Uterus (tissue), 4 donors: ENCODE data around the gene LRRC4C. TPM values are rescaled to one million over a fixed set of nuclear protein-coding genes. Genes with fewer than 3 reads are reported as not detected.

ENCODE experiments used
- DNase-seq, 2 donors: peaks; one replicate each; pipeline ENCODE4 v3.0.0-alpha.2; 2019 to 2020
- H3K27ac ChIP-seq, 2 donors: fragments of 200-600 bp; sonication (generic); 1 replicate in 1 of 2; 2 replicates in 1 of 2; pipeline ENCODE4 v1.5.1; 2016 to 2018
- H3K27me3 ChIP-seq, 2 donors: fragments of 200-600 bp; sonication (generic); one replicate each; pipeline ENCODE4 v1.5.1; 2018 to 2019; ENCODE audit warnings: control low read depth in 1 of 2
- H3K36me3 ChIP-seq, 2 donors: fragments of 200-600 bp; sonication (generic); one replicate each; pipeline ENCODE4 v1.5.1; 2019; ENCODE audit warnings: control low read depth in 1 of 2
- H3K4me1 ChIP-seq, 2 donors: fragments of 200-600 bp; sonication (generic); one replicate each; pipeline ENCODE4 v1.5.1; 2018 to 2019; ENCODE audit warnings: control low read depth in 1 of 2
- H3K4me3 ChIP-seq, 2 donors: fragments of 200-600 bp; sonication (generic); 1 replicate in 1 of 2; 2 replicates in 1 of 2; pipeline ENCODE4 v1.5.1; 2018 to 2019; ENCODE audit warnings: mild to moderate bottlenecking in 1 of 2
- H3K9me3 ChIP-seq, 2 donors: fragments of 200-600 bp; sonication (generic); one replicate each; pipeline ENCODE4 v1.5.1; 2019; ENCODE audit warnings: control low read depth in 1 of 2
- POLR2A ChIP-seq, 2 donors: fragments of 450-650 bp; IDR thresholded peaks; one replicate each; pipeline ENCODE4 v1.6.1; 2016; ENCODE audit warnings: antibody characterized with exemption in 2 of 2, mild to moderate bottlenecking in 1 of 2, moderate library complexity in 1 of 2
- intact Hi-C: fragments of 100-400 bp; cut with DNase I; formaldehyde crosslinking; loops from one replicate; pipeline ENCODE4 v1.15.1; 2023; ENCODE audit warnings: low total_unique reads
- total RNA-seq, 4 donors: library from RNA; depleted of rRNA in 3 of 4; stranded (reverse); fragments of >200 nt in 3 of 4; gene quantifications; one replicate each; pipeline versions ENCODE4 v1.1.0 to v1.2.4, GENCODE V29; 2014 to 2023
- TF ChIP-seq, protein P1 (sequence below), 4 experiments: fragments of 200-600 bp in 2 of 4; fragments of 450-650 bp in 2 of 4; sonication (generic) in 2 of 4; IDR thresholded peaks; one replicate each; pipeline ENCODE4 v1.5.1; 2016 to 2019; ENCODE audit warnings: antibody characterized with exemption in 4 of 4, mild to moderate bottlenecking in 2 of 4, moderate library complexity in 1 of 4
- donor health status: DM: yes; HTN: yes; CAD: no.

The LRRC4C gene
- total RNA-seq, 4 donors from 2014 or later: 1.5 to 16.9 (median 2.1) TPM; not detected in 1

DNA sequence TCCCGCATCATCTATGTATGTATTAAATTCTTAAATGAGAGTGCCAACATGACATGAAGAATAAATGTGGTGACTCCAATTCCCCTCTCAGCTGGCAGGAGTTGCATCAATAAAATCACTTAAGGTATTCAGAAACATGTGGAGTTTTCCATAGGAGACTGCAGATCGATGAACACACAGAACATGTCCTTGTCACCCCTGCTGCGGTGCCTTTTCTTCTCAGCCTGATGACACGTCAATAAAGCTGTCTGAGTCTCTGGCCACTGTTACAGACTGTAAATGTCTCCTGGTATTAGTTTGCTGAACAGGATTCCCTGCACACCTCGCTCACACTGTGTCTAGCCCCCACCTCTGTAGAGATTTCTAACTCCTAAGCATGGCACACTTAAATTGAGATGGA is 460.5 kb downstream of the LRRC4C start:
- intact Hi-C loops: no loop called here
- DNase-seq: no peak
- Histone ChIP-seq H3K27me3 (no peaks in the 10 kb centered on the region), H3K9me3 (no peaks in the 10 kb centered on the region), H3K4me1 (no peaks in the 10 kb centered on the region), H3K4me3 (no peak overlapping the region), H3K36me3 (no peaks in the 10 kb centered on the region), H3K27ac (no peak overlapping the region)
- no peak for TF ChIP-seq POLR2A (IDR thresholded peaks at IDR 0.05)
- TF ChIP-seq, protein P1, sequence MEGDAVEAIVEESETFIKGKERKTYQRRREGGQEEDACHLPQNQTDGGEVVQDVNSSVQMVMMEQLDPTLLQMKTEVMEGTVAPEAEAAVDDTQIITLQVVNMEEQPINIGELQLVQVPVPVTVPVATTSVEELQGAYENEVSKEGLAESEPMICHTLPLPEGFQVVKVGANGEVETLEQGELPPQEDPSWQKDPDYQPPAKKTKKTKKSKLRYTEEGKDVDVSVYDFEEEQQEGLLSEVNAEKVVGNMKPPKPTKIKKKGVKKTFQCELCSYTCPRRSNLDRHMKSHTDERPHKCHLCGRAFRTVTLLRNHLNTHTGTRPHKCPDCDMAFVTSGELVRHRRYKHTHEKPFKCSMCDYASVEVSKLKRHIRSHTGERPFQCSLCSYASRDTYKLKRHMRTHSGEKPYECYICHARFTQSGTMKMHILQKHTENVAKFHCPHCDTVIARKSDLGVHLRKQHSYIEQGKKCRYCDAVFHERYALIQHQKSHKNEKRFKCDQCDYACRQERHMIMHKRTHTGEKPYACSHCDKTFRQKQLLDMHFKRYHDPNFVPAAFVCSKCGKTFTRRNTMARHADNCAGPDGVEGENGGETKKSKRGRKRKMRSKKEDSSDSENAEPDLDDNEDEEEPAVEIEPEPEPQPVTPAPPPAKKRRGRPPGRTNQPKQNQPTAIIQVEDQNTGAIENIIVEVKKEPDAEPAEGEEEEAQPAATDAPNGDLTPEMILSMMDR (IDR thresholded peaks at IDR 0.05): no peak

DNA sequence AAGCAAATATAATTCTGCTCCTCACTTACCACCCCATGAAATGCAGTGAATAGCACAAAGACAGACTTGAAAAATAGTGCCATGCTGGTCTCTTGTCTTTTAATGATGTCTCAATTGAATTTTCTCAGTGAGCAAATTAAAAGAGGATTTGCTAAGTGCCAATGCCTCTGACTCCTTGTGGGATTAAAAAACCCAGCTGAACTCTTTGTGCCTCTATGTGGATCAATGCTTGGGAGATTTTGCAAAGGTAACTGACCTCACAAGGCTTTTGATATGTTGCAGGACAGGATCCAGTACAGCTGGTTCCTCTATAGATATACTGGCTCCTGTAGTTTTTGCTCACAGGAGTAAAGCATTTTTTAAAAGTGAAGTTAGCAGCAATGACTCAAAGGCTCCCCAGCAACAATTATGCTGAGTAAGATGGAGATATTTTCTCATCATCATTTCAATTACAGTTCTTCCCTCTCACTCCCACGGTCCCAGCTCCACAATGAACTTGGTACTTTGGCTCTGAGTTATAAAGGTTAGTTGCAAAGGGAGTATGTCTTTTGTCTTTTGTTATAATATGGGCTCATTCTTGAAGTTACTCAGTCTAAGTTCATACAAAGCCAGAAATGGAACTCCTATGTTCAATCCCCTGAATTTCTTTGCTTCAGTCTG is 471.5 kb downstream of the LRRC4C start:
- Histone ChIP-seq H3K36me3 (no peaks in the 10 kb centered on the region), H3K4me3 (no peak overlapping the region), H3K27ac (no peak overlapping the region), H3K9me3 (no peaks in the 10 kb centered on the region), H3K4me1 (no peaks in the 10 kb centered on the region), H3K27me3 (no peaks in the 10 kb centered on the region)
- TF ChIP-seq POLR2A (IDR thresholded peaks at IDR 0.05): no peak
- TF ChIP-seq, protein P1 (IDR thresholded peaks at IDR 0.05): no peak
- DNase-seq: no peak
- intact Hi-C loops: no loop called here

DNA sequence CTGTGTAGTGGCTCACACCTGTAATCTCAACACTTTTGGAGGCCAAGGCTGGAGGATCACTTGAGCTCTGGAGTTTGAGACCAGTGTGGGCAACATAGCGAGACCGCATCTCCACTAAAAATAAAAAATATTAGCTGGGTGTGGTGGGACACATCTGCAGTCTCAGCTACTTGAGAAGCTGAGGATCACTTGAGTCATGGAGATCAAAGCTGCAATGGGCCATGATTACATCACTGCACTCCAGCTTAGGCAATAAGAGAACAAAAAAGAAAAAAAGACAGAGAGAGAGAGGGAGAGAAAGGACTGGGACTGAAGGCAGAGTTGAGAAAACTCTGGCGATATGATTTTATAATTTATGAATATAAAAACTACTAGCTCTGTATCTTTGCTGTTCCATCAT is 473.1 kb downstream of the LRRC4C start:
- Histone ChIP-seq H3K27me3 (no peaks in the 10 kb centered on the region), H3K9me3 (no peaks in the 10 kb centered on the region), H3K4me3 (no peak overlapping the region), H3K27ac (no peak overlapping the region), H3K4me1 (no peaks in the 10 kb centered on the region), H3K36me3 (no peaks in the 10 kb centered on the region)
- DNase-seq: no peak
- intact Hi-C loops: no loop called here
- TF ChIP-seq, protein P1 (IDR thresholded peaks at IDR 0.05): no peak
- no peak for TF ChIP-seq POLR2A (IDR thresholded peaks at IDR 0.05)

DNA sequence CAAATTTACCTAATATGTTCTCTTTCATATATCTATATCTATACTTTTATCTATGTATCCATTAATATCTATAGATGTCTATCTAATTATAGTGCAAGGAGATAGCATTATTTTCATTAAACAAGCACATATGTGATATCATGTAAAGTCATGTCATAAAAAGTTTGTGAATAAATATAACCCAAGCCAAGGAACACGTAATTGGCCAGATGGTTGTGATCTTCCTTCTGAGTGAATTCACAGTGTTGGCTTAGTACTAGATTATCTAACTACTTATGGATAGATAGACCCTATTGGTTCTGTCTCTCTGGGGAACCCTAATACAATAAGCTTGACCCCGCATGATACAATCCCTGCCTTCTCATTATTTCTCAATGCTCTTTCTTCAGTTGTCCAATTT is 484.4 kb downstream of the LRRC4C start:
- H3K36me3 ChIP-seq: no peaks in the 10 kb centered on the region
- H3K27ac ChIP-seq: no peak overlapping the region
- TF ChIP-seq POLR2A (IDR thresholded peaks at IDR 0.05): no peak
- intact Hi-C loops: no loop called here
- no peaks in the 10 kb centered on the region for H3K4me1 ChIP-seq
- DNase-seq: no peak
- no peak overlapping the region for H3K4me3 ChIP-seq
- H3K9me3 ChIP-seq: no peaks in the 10 kb centered on the region
- H3K27me3 ChIP-seq: no peaks in the 10 kb centered on the region

DNA sequence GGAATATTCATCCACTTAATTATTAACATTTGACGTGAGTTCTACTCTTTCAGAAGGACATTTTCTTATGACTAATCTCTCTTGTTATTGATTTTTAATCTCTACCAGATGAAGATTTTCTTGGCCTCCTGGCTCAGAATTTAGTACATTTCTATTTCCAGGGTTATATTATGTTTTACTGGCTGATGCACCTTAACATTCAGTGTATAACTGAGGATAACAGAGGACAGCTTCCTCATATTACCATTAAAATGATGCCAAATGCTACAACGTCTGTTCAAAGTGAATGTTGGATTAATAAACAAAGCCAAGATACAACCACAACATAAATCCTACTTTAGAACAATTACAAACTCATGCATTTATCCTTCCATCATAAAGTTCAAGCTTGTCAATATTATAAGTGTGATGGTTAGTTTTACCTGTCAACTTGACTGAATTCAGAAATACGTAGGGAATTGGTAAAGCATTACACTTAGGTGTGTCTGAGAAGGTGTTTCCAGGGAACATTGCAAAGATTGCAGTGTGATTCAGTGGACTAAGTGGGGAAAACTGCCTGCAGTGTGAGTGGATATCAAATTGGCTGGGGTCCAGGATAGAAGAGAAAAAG is 485.2 kb downstream of the LRRC4C start:
- no peak for DNase-seq
- intact Hi-C loops: no loop called here
- no peaks in the 10 kb centered on the region for H3K9me3 ChIP-seq

More for the DNA sequence above, 485.2 kb downstream of the LRRC4C start:
- Histone ChIP-seq H3K36me3 (no peaks in the 10 kb centered on the region), H3K4me1 (no peaks in the 10 kb centered on the region), H3K27ac (no peak overlapping the region), H3K4me3 (no peak overlapping the region), H3K27me3 (no peaks in the 10 kb centered on the region)
- TF ChIP-seq, protein P1 (IDR thresholded peaks at IDR 0.05): no peak
- TF ChIP-seq POLR2A (IDR thresholded peaks at IDR 0.05): no peak
